Adrenal gland (tissue), 12 donors: ENCODE measurements around the gene ARHGEF12. TPM values are rescaled to one million over a fixed set of nuclear protein-coding genes. Genes with fewer than 3 reads are reported as not detected.
"Not testable (repeated sequence)": the region's sequence is repeated elsewhere in the genome, so short reads cannot be mapped to it uniquely, and the experiment has no call there.

Source experiments
- DNase-seq, 7 donors: peaks; one replicate each; pipeline ENCODE4 v3.0.0-alpha.2; 2019 to 2020
- H3K27ac ChIP-seq, 5 donors: fragments of 200-600 bp; sonication (generic) in 4 of 5; 1 replicate in 3 of 5; 2 replicates in 2 of 5; pipeline versions ENCODE4 v1.5.1 to v1.8.0; 2016 to 2020; ENCODE audit warnings: mild to moderate bottlenecking in 1 of 5
- H3K27me3 ChIP-seq: fragments of 200-600 bp; 2 replicates; pipeline ENCODE4 v1.8.0; 2021
- H3K36me3 ChIP-seq, 2 donors: fragments of 200-600 bp; replicated peaks in 1 of 2; 1 replicate in 1 of 2; 2 replicates in 1 of 2; pipeline versions ENCODE4 v1.5.1 to v1.8.0; 2018 to 2022
- H3K4me1 ChIP-seq, 2 donors: fragments of 200-600 bp; replicated peaks in 1 of 2; 1 replicate in 1 of 2; 2 replicates in 1 of 2; pipeline versions ENCODE4 v1.5.1 to v1.8.0; 2018 to 2021
- H3K4me3 ChIP-seq, 4 donors: fragments of 200-600 bp; sonication (generic) in 3 of 4; one replicate each; pipeline ENCODE4 v1.5.1; 2016 to 2018
- H3K9me3 ChIP-seq, 3 donors: fragments of 200-600 bp; sonication (generic) in 1 of 3; replicated peaks in 1 of 3; 1 replicate in 2 of 3; 2 replicates in 1 of 3; pipeline versions ENCODE4 v1.5.1 to v1.8.0; 2016 to 2021
- CTCF ChIP-seq, 6 experiments: fragments of 450-650 bp in 4 of 6; fragments of 200-600 bp in 2 of 6; sonication (generic) in 1 of 6; IDR thresholded peaks; 1 replicate in 5 of 6; 2 replicates in 1 of 6; pipeline versions ENCODE4 v1.5.1 to v1.8.0; 2016 to 2021; ENCODE audit warnings: antibody characterized with exemption in 6 of 6, mild to moderate bottlenecking in 2 of 6, moderate library complexity in 1 of 6
- POLR2A ChIP-seq, 2 donors: fragments of 450-650 bp; IDR thresholded peaks; one replicate each; pipeline ENCODE4 v1.6.1; 2017; ENCODE audit warnings: antibody characterized with exemption in 2 of 2, mild to moderate bottlenecking in 2 of 2, moderate library complexity in 1 of 2
- WGBS, 4 donors: extraction: QIAGEN DNeasy Blood & Tissue Kit in 2 of 4; methylation state at CpG; one replicate each; pipeline versions ENCODE4 v1.1.5 to v1.1.7; 2013 to 2017; 5-methylcytosine and 5-hydroxymethylcytosine counted together
- intact Hi-C, 2 donors: fragments of 100-400 bp; cut with DNase I; formaldehyde crosslinking; loops; one replicate each; pipeline versions ENCODE4 v1.14.1 to v1.15.0; 2022 to 2023
- polyA plus RNA-seq, 3 donors: library from polyadenylated mRNA; stranded (reverse); fragments of 200-250 nt in 2 of 3; fragments of 350-450 nt in 1 of 3; fragmentation: Illumina TruSeq in 1 of 3; extraction: RNeasy Lipid Tissue Mini Kit (QIAGEN cat#74804) in 1 of 3; gene quantifications; one replicate each; pipeline ENCODE4 v1.2.3, GENCODE V29; 2013 to 2014
- total RNA-seq, 9 donors: library from RNA; depleted of rRNA in 4 of 9; stranded (reverse); fragments of >200 nt in 4 of 9; fragments of 120-200 nt in 1 of 9; fragmentation: NEBNext Ultra II Directional in 1 of 9; extraction: Animal tissue kit (Norgen Biotek cat#: 25700) in 1 of 9; gene quantifications; one replicate each; pipeline versions ENCODE4 v1.1.0 to v1.2.4, GENCODE V29; 2013 to 2023
- donor health status: healthy with polysubstance abuse.
- donor health status: Bipolar disorder and iron deficiency.
- donor health status: DM: yes; HTN: yes; CAD: no.
- donor health status: DM: no; HTN: no; CAD: no.
- donor health status: DM: no; HTN: no; CAD: no.
- donor health status: DM: yes; HTN: yes; CAD: no.

The ARHGEF12 gene
- total and polyA plus RNA-seq, 12 donors: 20.2 to 125 (median 94.2) TPM

DNA sequence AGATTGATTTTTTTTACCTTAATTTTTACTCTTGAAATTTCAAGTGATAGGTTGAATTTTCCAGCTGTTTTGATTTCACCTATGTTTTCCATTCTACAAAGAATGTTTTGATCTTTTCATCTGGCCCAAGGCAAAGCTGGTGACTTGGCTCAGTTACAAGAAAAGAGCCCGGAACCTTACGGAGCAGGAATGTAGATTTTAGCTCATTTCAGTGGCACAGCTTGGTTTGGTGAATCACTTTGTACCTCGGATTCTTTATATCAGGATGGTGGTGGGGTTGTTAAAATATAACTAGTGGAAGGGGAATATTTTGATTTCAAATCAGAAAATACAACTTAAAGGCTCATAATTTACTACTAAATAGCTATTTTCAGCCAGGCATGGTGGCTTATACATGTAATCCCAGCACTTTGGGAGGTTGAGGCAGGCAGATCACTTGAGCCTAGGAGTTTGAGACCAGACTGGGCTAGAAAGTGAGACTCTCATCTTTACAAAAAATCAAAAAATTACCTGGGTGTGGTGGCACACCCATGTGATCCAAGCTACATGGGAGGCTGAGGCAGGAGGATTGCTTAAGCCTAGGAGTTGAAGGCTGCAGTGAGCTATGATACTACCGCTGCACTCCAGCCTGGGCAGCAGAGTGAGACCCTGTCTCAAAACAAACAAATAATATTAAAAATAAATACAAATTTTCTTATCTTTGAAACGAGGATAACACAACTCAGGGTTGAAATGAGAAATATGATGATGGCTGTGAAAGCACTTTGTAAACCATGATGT, 166.0 kb downstream of the ARHGEF12 start:
- TF ChIP-seq POLR2A (IDR thresholded peaks at IDR 0.05) (no peak), CTCF (IDR thresholded peaks at IDR 0.05) (no peak)
- H3K27me3 ChIP-seq: peaks cover 10% of the 10 kb centered on the region
- WGBS, 4 donors: 44 to 64% (median 53%) methylated on average over 5 of the region's 5 CpGs
- no peaks in the 10 kb centered on the region for H3K36me3 ChIP-seq
- no peak overlapping the region for H3K4me3 ChIP-seq
- intact Hi-C loops: no loop called here
- no peak overlapping the region for H3K27ac ChIP-seq
- H3K9me3 ChIP-seq: no peaks in the 10 kb centered on the region
- DNase-seq: peak in 1 of 7 donors; percentile 21
- peaks cover 0 to 2% of the 10 kb centered on the region in 2 donors for H3K4me1 ChIP-seq

GRCh38 chr11:120503529-120503928, 167.3 kb downstream of the ARHGEF12 start:
- H3K36me3 ChIP-seq, H3K27ac ChIP-seq, H3K4me3 ChIP-seq, intact Hi-C loops, DNase-seq, H3K9me3 ChIP-seq, H3K4me1 ChIP-seq: not testable (repeated sequence)
- 70 to 81% (median 77%) methylated on average over 3 of the region's 3 CpGs for WGBS, 4 donors
- peaks cover 10% of the 10 kb centered on the region for H3K27me3 ChIP-seq

DNA sequence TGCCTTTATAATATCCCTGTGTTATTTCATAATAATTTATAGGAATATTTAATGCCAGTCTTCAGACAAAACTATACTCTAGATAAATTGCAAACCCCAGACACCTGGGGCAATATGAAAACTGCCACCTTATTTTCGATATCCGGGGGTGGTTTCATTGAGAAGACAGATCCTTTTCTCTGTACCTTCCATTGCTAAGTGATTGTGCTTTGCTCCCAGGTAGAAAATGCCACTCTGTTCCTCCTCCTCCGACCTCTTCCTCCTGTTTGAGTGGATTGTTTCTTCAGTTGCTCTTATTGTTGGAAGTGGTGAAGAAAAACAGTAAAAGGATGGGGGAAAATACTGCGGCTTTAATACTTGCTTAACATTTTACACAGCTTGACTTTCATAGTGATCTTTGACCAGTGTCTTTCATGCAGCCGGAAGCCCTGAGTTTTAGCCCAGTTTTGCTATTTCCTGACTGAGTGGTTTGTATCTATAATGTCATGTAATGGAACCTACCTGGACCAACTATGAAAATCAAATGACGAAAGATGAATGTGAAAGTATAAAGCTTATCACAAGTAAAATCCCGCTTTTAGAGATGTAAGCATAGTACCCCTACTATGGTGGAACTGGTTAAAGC, 169.7 kb downstream of the ARHGEF12 start:
- Histone ChIP-seq H3K27ac (no peak overlapping the region), H3K36me3 (no peaks in the 10 kb centered on the region), H3K4me1 (peaks cover 0 to 5% of the 10 kb centered on the region in 2 donors), H3K27me3 (peaks cover 10% of the 10 kb centered on the region), H3K9me3 (no peaks in the 10 kb centered on the region), H3K4me3 (no peak overlapping the region)
- intact Hi-C loops: no loop called here
- DNase-seq: no peak
- TF ChIP-seq CTCF (IDR thresholded peaks at IDR 0.05): no peak
- TF ChIP-seq POLR2A (IDR thresholded peaks at IDR 0.05): no peak
- 84 to 89% (median 85%) methylated on average over 7 of the region's 7 CpGs for WGBS, 4 donors

GRCh38 chr11:120509346-120510053, 173.3 kb downstream of the ARHGEF12 start:
- no peak for TF ChIP-seq POLR2A (IDR thresholded peaks at IDR 0.05)
- no peak for TF ChIP-seq CTCF (IDR thresholded peaks at IDR 0.05)
- 70 to 84% (median 82%) methylated on average over 7 of the region's 7 CpGs for WGBS, 4 donors
- intact Hi-C loops: loop anchor here (2.0 to 10.0 kb wide), 6 partner anchors 175 to 685 kb away; no protein-coding TSS in a partner anchor
- H3K4me1 ChIP-seq: peaks cover 0 to 5% of the 10 kb centered on the region in 2 donors
- no peaks in the 10 kb centered on the region for H3K9me3 ChIP-seq
- no peak overlapping the region for H3K27ac ChIP-seq
- peak in 2 of 7 donors; percentile 9 to 38 for DNase-seq
- H3K36me3 ChIP-seq: no peaks in the 10 kb centered on the region
- H3K4me3 ChIP-seq: no peak overlapping the region
- peaks cover 10% of the 10 kb centered on the region for H3K27me3 ChIP-seq
